ENCODE data around the gene RNF111.
"Not testable (repeated sequence)": the region's sequence is repeated elsewhere in the genome, so short reads cannot be mapped to it uniquely, and the experiment has no call there.

Gene RNF111

GRCh38 chr15:59063042-59063441 lies 75.6 kb downstream of the RNF111 start:
- DNase-seq = no peak

GRCh38 chr15:59069430-59069829 lies 82.0 kb downstream of the RNF111 start:
- no peak for DNase-seq

- DNase-seq = no peak
These were observed 87.1 kb downstream of the RNF111 start for GRCh38 chr15:59074607-59075006.

GRCh38 chr15:59087731-59088130 lies 100.3 kb downstream of the RNF111 start:
- no peak for DNase-seq

- no peak for DNase-seq
These were observed 106.6 kb downstream of the RNF111 start for GRCh38 chr15:59094077-59094476.

- no peak for DNase-seq
These were observed 109.0 kb downstream of the RNF111 start for GRCh38 chr15:59096429-59096828.

- DNase-seq = no peak
These were observed 111.8 kb downstream of the RNF111 start for GRCh38 chr15:59099162-59099685.

GRCh38 chr15:59104602-59104911 lies 117.1 kb downstream of the RNF111 start:
- no peak for DNase-seq

- peak; percentile 85 for DNase-seq
These were observed 117.7 kb downstream of the RNF111 start, which contains the start of gene CCNB2 for GRCh38 chr15:59104912-59105732. Gene CCNB2 (plus strand): TSS chr15:59105146. CDS start chr15:59105269, 123 bp downstream.

GRCh38 chr15:59105854-59106253 lies 118.4 kb downstream of the RNF111 start:
- no peak for DNase-seq

GRCh38 chr15:59111251-59111650 lies 123.8 kb downstream of the RNF111 start:
- DNase-seq = no peak

- no peak for DNase-seq
These were observed 127.6 kb downstream of the RNF111 start for GRCh38 chr15:59115047-59115446.

GRCh38 chr15:59116141-59116540 lies 128.7 kb downstream of the RNF111 start:
- DNase-seq = no peak

GRCh38 chr15:59116771-59117170 lies 129.3 kb downstream of the RNF111 start:
- no peak for DNase-seq

GRCh38 chr15:59119625-59120024 lies 132.2 kb downstream of the RNF111 start:
- DNase-seq = no peak

GRCh38 chr15:59120937-59121336 lies 133.5 kb downstream of the RNF111 start:
- no peak for DNase-seq

GRCh38 chr15:59124261-59124660 lies 136.8 kb downstream of the RNF111 start:
- no peak for DNase-seq

GRCh38 chr15:59125683-59126082 lies 138.2 kb downstream of the RNF111 start:
- not testable (repeated sequence) for DNase-seq

- not testable (repeated sequence) for DNase-seq
These were observed 139.8 kb downstream of the RNF111 start for GRCh38 chr15:59127255-59127654.

GRCh38 chr15:59131456-59131855 lies 144.0 kb downstream of the RNF111 start:
- no peak for DNase-seq

GRCh38 chr15:59131969-59132562 lies 144.6 kb downstream of the RNF111 start:
- no peak for DNase-seq

- no peak for DNase-seq
These were observed 146.5 kb downstream of the RNF111 start for GRCh38 chr15:59133929-59134427.

GRCh38 chr15:59137566-59137965 lies 150.1 kb downstream of the RNF111 start:
- no peak for DNase-seq

GRCh38 chr15:59138243-59138642 lies 150.8 kb downstream of the RNF111 start:
- DNase-seq = peak; percentile 61
